HepG2 (cell line): ENCODE results near the gene HHATL. TPM values are rescaled to one million over a fixed set of nuclear protein-coding genes. Genes with fewer than 3 reads are reported as not detected.
A peak's percentile ranks its signal among the peaks of the same experiment; 100 is the strongest.

Experiments
- ATAC-seq: fragments of 200-7000 bp; cut with Tn5 transposase; 3 replicates; pipeline ENCODE4 v1.9.1; 2020; ENCODE audit warnings: mild to moderate bottlenecking, moderate library complexity
- BruUV-seq: library from RNA; stranded (reverse); fragments of 400-500 nt; replicated peaks from 2 replicates; lab custom pipeline; 2021; lab: Mats Ljungman, UMichigan
- CTCF ChIA-PET: fragments of 300-600 bp; formaldehyde crosslinking; extraction: SDS; loops from one replicate; lab custom pipeline; 2021; ENCODE audit warnings: low total read pairs, inconsistent platforms, low intra/inter-chr PET ratio; lab: Yijun Ruan, JAX
- POLR2A ChIA-PET: fragments of 350-600 bp; sonication (Branson Sonifier 250); formaldehyde crosslinking; loops from one replicate; lab custom pipeline; 2020; ENCODE audit warnings: antibody characterized with exemption, inconsistent platforms; lab: Yijun Ruan, JAX
- DNase-seq: peaks from one replicate; pipeline ENCODE4 v3.0.0-alpha.2; 2015; ENCODE audit warnings: low spot score
- FAIRE-seq: peaks from 3 replicates; lab custom pipeline; 2011; peaks lifted over from hg19 to GRCh38; lab: Jason Lieb, UNC
- H2AFZ ChIP-seq: one replicate; pipeline ENCODE4 v1.6.1; 2011; ENCODE audit warnings: low read length, inconsistent platforms
- H3K27ac ChIP-seq: fragments of 300-600 bp; 3 replicates; pipeline ENCODE4 v1.8.0; 2011; ENCODE audit warnings: mixed run types, mild to moderate bottlenecking, mixed read lengths, low read length, inconsistent platforms; ENCODE audit not compliant: insufficient read depth; ENCODE audit errors: extremely low read length
- H3K27me3 ChIP-seq, 2 experiments: fragments of 200-600 bp in 1 of 2; 2 replicates in 1 of 2; 3 replicates in 1 of 2; pipeline versions ENCODE4 v1.6.0 to v1.8.0; 2011; ENCODE audit warnings: low read length in 2 of 2, mild to moderate bottlenecking in 2 of 2, moderate library complexity in 2 of 2, inconsistent platforms in 1 of 2; ENCODE audit not compliant: insufficient read depth in 2 of 2, control insufficient read depth in 1 of 2
- H3K36me3 ChIP-seq, 2 experiments: fragments of 200-600 bp in 1 of 2; replicated peaks in 1 of 2; 2 replicates in 1 of 2; 3 replicates in 1 of 2; pipeline versions ENCODE4 v1.5.1 to v1.8.0; 2011; ENCODE audit warnings: low read length in 2 of 2, inconsistent platforms in 1 of 2; ENCODE audit not compliant: insufficient read depth in 2 of 2, control insufficient read depth in 1 of 2
- H3K4me1 ChIP-seq: 2 replicates; pipeline ENCODE4 v1.5.1; 2012; ENCODE audit warnings: low read length, inconsistent platforms; ENCODE audit not compliant: insufficient read depth
- H3K4me2 ChIP-seq: 2 replicates; pipeline ENCODE4 v1.6.0; 2011; ENCODE audit warnings: low read depth, low read length, inconsistent platforms
- H3K4me3 ChIP-seq, 3 experiments: fragments of 200-600 bp in 1 of 3; sonication (generic), shearing (Covaris generic) in 1 of 3; replicated peaks in 1 of 3; 2 replicates each; pipeline ENCODE4 v1.5.1; 2011 to 2016; ENCODE audit warnings: low read length in 3 of 3, inconsistent platforms in 2 of 3, low read depth in 2 of 3, mild to moderate bottlenecking in 2 of 3, control low read depth in 1 of 3, mixed read lengths in 1 of 3; ENCODE audit not compliant: insufficient read depth in 1 of 3
- H3K79me2 ChIP-seq: one replicate; pipeline ENCODE4 v1.6.1; 2011; ENCODE audit warnings: low read length, inconsistent platforms; ENCODE audit not compliant: insufficient read depth
- H3K9ac ChIP-seq: 2 replicates; pipeline ENCODE4 v1.6.0; 2011; ENCODE audit warnings: mild to moderate bottlenecking, low read depth, low read length, inconsistent platforms; ENCODE audit not compliant: insufficient read depth
- H3K9me3 ChIP-seq: 2 replicates; pipeline ENCODE4 v1.5.1; 2012; ENCODE audit warnings: mild to moderate bottlenecking, low read length
- H4K20me1 ChIP-seq: 2 replicates; pipeline ENCODE4 v1.6.0; 2011; ENCODE audit warnings: inconsistent platforms, mild to moderate bottlenecking, low read length, moderate library complexity; ENCODE audit not compliant: insufficient read depth
- ATF7 ChIP-seq, 2 experiments: fragments of 450-650 bp in 1 of 2; sonication (generic) in 1 of 2; formaldehyde crosslinking in 1 of 2; IDR thresholded peaks; 2 replicates each; pipeline versions ENCODE4 v1.4.0 to v1.6.1; 2016 to 2020; ENCODE audit warnings: antibody characterized with exemption in 1 of 2, mild to moderate bottlenecking in 1 of 2, missing genetic modification reagents in 1 of 2
- YY1 ChIP-seq: IDR thresholded peaks from 2 replicates; pipeline ENCODE4 v1.6.1; 2011; ENCODE audit warnings: low read length, low read depth, moderate library complexity, mild to moderate bottlenecking; ENCODE audit not compliant: insufficient read depth, insufficient replicate concordance
- ZNF20 ChIP-seq: sonication (generic); formaldehyde crosslinking; IDR thresholded peaks from 2 replicates; pipeline ENCODE4 v1.4.0; 2020; ENCODE audit warnings: mild to moderate bottlenecking, moderate library complexity, missing genetic modification reagents
- ZNF383 ChIP-seq: sonication (generic); formaldehyde crosslinking; IDR thresholded peaks from 2 replicates; pipeline ENCODE4 v1.4.0; 2020; ENCODE audit warnings: missing genetic modification reagents, mild to moderate bottlenecking, borderline replicate concordance
- ZNF768 ChIP-seq: sonication (generic); formaldehyde crosslinking; IDR thresholded peaks from 2 replicates; pipeline ENCODE4 v1.4.0; 2020; ENCODE audit warnings: missing genetic modification reagents
- ZSCAN30 ChIP-seq: sonication (generic); formaldehyde crosslinking; IDR thresholded peaks from 2 replicates; pipeline ENCODE4 v1.5.0; 2020; ENCODE audit warnings: mild to moderate bottlenecking, missing genetic modification reagents
- WGBS: methylation state at CpG from one replicate; pipeline ENCODE4 v1.1.6; 2017; ENCODE audit warnings: low lambda C conversion rate; 5-methylcytosine and 5-hydroxymethylcytosine counted together
- in situ Hi-C: cut with HindIII; loops from 2 replicates; pipeline ENCODE4 v1.10.0; 2017; ENCODE audit warnings: low pct_unique_long_range_greater_than_20kb; ENCODE audit not compliant: extremely low pct_ligation_motif_present
- intact Hi-C: fragments of 100-400 bp; cut with micrococcal nuclease; formaldehyde crosslinking; loops from one replicate; pipeline ENCODE4 v1.10.0; 2022; ENCODE audit not compliant: unreplicated experiment
- polyA plus RNA-seq, 8 experiments: library from polyadenylated mRNA; depleted of rRNA in 3 of 8; stranded (reverse) in 7 of 8; unstranded in 1 of 8; fragments of >200 nt; fragmentation: Illumina TruSeq in 4 of 8; extraction: Trizol in 4 of 8; gene quantifications; 2 replicates each; pipeline versions ENCODE4 v1.2.1 to v1.2.3, GENCODE V29; 2011 to 2016; ENCODE audit warnings: low read depth in 4 of 8, missing spikeins in 1 of 8, mixed read lengths in 1 of 8; ENCODE audit not compliant: insufficient read depth in 1 of 8
- total RNA-seq, 5 experiments: library from RNA; depleted of rRNA; stranded (reverse); fragments of >200 nt; fragmentation: Illumina TruSeq; extraction: Trizol; gene quantifications; 2 replicates each; pipeline ENCODE4 v1.2.3, GENCODE V29; 2016; ENCODE audit warnings: low read depth in 1 of 5
- TF ChIP-seq, protein P1 (sequence below): sonication (generic); formaldehyde crosslinking; IDR thresholded peaks from 2 replicates; pipeline ENCODE4 v1.5.0; 2020; ENCODE audit warnings: mild to moderate bottlenecking, low read depth, missing genetic modification reagents, borderline replicate concordance

HHATL gene
- total and polyA plus RNA-seq, 2 of the 13 experiments (the other 11 are each of a cell fraction or from before 2014, with no cell fraction given): 0.26 TPM; not detected in 1

DNA sequence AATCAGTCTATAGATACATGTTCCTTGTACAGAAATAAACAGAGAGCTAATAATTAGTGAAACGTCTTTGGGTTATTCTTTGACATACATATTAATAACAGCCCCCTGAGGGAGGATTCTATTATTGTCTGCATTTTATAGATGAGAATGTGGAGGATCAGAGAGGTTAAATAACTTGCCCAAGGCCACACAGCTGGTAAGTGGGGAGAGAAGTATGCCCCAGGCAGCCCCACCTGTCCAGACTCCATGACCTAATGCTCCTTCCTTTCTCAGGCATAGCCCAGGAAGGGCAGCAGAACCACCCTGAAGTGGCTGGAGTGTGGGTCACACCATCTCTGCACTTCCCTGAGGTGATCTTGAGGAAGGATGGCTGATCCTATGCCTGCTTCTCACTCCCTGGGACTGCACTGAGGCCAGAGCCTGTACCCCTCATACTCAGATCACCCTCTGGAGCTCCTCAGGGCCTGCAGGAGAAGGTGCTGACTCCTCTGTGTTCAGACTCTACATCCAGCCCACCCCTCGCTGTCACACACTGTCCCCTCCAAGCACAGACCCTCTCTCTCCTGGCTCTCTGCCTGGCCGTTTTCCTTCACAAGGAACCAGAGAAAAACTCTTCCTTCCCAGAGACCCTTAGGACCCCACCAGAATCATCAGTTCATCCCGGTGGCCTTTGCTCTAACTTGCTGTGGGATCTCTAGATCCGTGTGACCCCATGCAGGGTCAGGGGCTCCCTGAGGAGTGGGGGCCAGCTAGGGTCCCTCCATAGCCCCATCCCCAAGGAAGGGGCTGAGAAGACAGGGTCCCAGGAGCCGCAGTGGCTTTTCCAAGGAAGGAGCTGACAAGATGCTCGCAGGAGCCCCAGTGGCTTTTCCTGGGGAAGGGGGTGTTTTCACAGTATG lies 4.4 kb upstream of the HHATL start:
- TF ChIP-seq ZNF768 (CRISPR knock-in tag) (peak; percentile 61), ZNF20 (no peak), YY1 (no peak)
- no peak overlapping the region for H3K4me2 ChIP-seq
- ChIA-PET CTCF (no interaction called here), POLR2A (no interaction called here)
- ATAC-seq (no peak), DNase-seq (no peak), FAIRE-seq (no peak)
- no peaks in the 10 kb centered on the region for H4K20me1 ChIP-seq
- H3K4me3 ChIP-seq: no peak overlapping the region
- no peaks in the 10 kb centered on the region for H3K36me3 ChIP-seq
- intact Hi-C loops: no loop called here
- H3K27ac ChIP-seq: no peak overlapping the region
- H3K27me3 ChIP-seq: peaks cover 3 to 17% of the 10 kb centered on the region in 2 experiments
- no peak overlapping the region for H2AFZ ChIP-seq
- H3K9me3 ChIP-seq: no peaks in the 10 kb centered on the region
- H3K79me2 ChIP-seq: no peaks in the 10 kb centered on the region
- H3K4me1 ChIP-seq: no peaks in the 10 kb centered on the region
- 9% methylated on average over 4 of the region's 7 CpGs for WGBS
- in situ Hi-C loops: no loop called here
- BruUV-seq: no TSS peak
- no peak overlapping the region for H3K9ac ChIP-seq

DNA sequence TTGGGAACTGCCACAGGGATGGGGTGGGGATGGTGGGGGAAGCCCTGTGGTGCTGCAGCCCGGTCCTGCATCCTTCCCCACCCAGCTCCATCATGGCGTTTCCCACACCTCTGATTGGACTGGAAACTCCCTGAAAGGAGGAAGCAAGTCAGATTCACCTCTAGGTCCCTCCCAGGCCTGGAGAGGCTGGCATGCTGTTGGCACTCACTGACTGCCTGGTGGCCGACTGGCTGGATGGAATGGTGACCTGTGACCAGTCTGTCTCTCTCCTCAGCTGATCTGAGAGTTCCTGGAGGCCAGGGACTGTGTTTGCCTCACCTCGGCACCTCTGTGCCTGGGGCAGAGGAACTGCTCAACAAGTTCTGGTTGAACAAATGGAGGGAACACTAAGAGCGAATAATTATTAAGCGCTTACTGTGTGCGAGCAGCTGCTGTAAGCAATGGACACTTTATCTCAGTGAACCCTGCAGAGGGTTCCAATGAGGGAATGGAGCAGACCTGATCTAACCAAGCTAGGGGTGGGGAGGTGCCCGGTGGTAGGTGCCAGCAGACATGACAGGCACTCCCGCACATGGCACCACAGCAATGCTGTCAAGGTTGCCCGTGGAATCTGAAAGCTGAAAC lies 3.5 kb upstream of the HHATL start:
- no TSS peak for BruUV-seq

More for the DNA sequence above, 3.5 kb upstream of the HHATL start:
- intact Hi-C loops: no loop called here
- DNase-seq: no peak
- in situ Hi-C loops: no loop called here
- no peaks in the 10 kb centered on the region for H3K79me2 ChIP-seq
- WGBS: 41% methylated on average over 10 of the region's 10 CpGs
- no peak overlapping the region for H2AFZ ChIP-seq
- POLR2A ChIA-PET: no interaction called here
- no peak for FAIRE-seq
- H3K9ac ChIP-seq: no peak overlapping the region
- H3K4me1 ChIP-seq: no peaks in the 10 kb centered on the region
- peaks cover 3 to 13% of the 10 kb centered on the region in 2 experiments; a peak in 3 of 5 replicates for H3K27me3 ChIP-seq
- TF ChIP-seq ZNF383 (CRISPR knock-in tag): no peak
- TF ChIP-seq ZSCAN30 (CRISPR knock-in tag): no peak
- TF ChIP-seq, protein P1, sequence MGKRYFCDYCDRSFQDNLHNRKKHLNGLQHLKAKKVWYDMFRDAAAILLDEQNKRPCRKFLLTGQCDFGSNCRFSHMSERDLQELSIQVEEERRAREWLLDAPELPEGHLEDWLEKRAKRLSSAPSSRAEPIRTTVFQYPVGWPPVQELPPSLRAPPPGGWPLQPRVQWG (CRISPR knock-in tag): no peak
- TF ChIP-seq ATF7 (IDR thresholded peaks at IDR 0.05): no peak
- no peak for TF ChIP-seq ATF7 (CRISPR knock-in tag; IDR thresholded peaks at IDR 0.05)
- TF ChIP-seq, all 625 proteins: peak for 0
- H3K4me3 ChIP-seq: no peak overlapping the region
- no peak overlapping the region for H3K27ac ChIP-seq
- H3K9me3 ChIP-seq: no peaks in the 10 kb centered on the region
- no peak overlapping the region for H3K4me2 ChIP-seq
- ATAC-seq: no peak
- no peaks in the 10 kb centered on the region for H3K36me3 ChIP-seq
- no peaks in the 10 kb centered on the region for H4K20me1 ChIP-seq
- CTCF ChIA-PET: no interaction called here
